ENCODE data around the gene GPR153. TPM values are rescaled to one million over a fixed set of nuclear protein-coding genes. Genes with fewer than 3 reads are reported as not detected.
A peak's percentile ranks its signal among the peaks of the same experiment; 100 is the strongest.

GPR153 gene
- polyA plus RNA-seq, 3 donors = 0.04 to 0.69 TPM; not detected in 1

DNA sequence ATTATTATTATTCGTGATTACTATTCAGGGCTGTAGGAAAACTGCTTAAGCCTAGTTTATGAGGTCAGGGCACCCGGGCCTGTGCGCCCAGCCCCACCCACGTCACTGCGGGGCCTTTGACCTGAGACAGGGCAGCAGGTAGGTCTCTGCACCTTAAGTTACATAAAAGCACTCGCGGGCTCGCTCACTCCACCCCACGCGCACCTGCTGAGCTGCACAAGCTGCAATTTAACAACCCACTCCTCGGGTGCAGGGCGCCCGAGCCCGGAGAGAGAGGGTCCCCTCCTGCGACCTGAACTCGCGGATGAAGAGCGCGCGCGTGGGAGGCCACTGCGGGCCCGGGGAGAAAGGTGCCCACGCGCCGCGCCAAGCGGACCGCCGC is 25.6 kb downstream of the GPR153 start:
- Mint-ChIP-seq H3K27ac (peak overlapping the region in 1 of 7 donors; percentile 40), H3K9me3 (peaks cover 0 to 6% (median 0%) of the 10 kb centered on the region in 7 donors), H3K4me1 (peaks cover 12% of the 10 kb centered on the region), H3K36me3 (peaks cover 23 to 38% of the 10 kb centered on the region in 2 donors), H3K4me3 (peak overlapping the region; percentile 85 to 92), H3K27me3 (ENCODE audit: low read depth in 3 of 3) (peaks cover 27 to 31% (median 29%) of the 10 kb centered on the region in 3 donors)
- Histone ChIP-seq H3K4me2 (replicated peaks; ENCODE audit: extremely low read depth, low read length, poor library complexity, severe bottlenecking) (peak overlapping the region; percentile 86), H3K79me2 (ENCODE audit: insufficient read depth, low read length) (peaks cover 11% of the 10 kb centered on the region), H3K36me3 (replicated peaks in 1 of 2; ENCODE audit: control insufficient read depth in 1 of 2, insufficient read depth in 2 of 2, low read length in 2 of 2) (peaks cover 21 to 38% of the 10 kb centered on the region in 2 donors), H3K4me1 (ENCODE audit: control insufficient read depth in 1 of 2, insufficient read depth in 2 of 2, low read length in 2 of 2) (peaks cover 13% of the 10 kb centered on the region in 2 donors), H3K9me3 (replicated peaks in 1 of 2; ENCODE audit: control insufficient read depth in 1 of 2, insufficient read depth in 1 of 2, low read length in 2 of 2) (no peaks in the 10 kb centered on the region), H2AFZ (ENCODE audit: insufficient read depth, low read depth, low read length, poor library complexity, severe bottlenecking) (peak overlapping the region; percentile 75), H3K4me3 (replicated peaks in 1 of 3; ENCODE audit: low read depth in 2 of 3, low read length in 3 of 3) (peak overlapping the region; percentile 57 to 81 (median 64)), H4K20me1 (ENCODE audit: insufficient read depth, low read length) (no peaks in the 10 kb centered on the region), H3K9ac (ENCODE audit: insufficient read depth, low read length, poor library complexity, severe bottlenecking) (peak overlapping the region; percentile 71), H3K27ac (ENCODE audit: low read depth in 1 of 2, low read length in 2 of 2) (no peak overlapping the region), H3K27me3 (ENCODE audit: control insufficient read depth in 2 of 2, insufficient read depth in 2 of 2, low read length in 2 of 2) (peaks cover 12 to 19% of the 10 kb centered on the region in 2 donors)
- intact Hi-C loops (cut with micrococcal nuclease) = loop anchor here (2.0 kb wide), 2 partner anchors 34 to 36 kb away; partner anchors contain the start of gene RPL22 (in 1 of the 2)
- under 1% methylated on average over 29 of the region's 30 CpGs for WGBS (ENCODE audit: insufficient coverage)
- no peak for DNase-seq
- TF ChIP-seq, protein P1, sequence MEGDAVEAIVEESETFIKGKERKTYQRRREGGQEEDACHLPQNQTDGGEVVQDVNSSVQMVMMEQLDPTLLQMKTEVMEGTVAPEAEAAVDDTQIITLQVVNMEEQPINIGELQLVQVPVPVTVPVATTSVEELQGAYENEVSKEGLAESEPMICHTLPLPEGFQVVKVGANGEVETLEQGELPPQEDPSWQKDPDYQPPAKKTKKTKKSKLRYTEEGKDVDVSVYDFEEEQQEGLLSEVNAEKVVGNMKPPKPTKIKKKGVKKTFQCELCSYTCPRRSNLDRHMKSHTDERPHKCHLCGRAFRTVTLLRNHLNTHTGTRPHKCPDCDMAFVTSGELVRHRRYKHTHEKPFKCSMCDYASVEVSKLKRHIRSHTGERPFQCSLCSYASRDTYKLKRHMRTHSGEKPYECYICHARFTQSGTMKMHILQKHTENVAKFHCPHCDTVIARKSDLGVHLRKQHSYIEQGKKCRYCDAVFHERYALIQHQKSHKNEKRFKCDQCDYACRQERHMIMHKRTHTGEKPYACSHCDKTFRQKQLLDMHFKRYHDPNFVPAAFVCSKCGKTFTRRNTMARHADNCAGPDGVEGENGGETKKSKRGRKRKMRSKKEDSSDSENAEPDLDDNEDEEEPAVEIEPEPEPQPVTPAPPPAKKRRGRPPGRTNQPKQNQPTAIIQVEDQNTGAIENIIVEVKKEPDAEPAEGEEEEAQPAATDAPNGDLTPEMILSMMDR (IDR thresholded peaks at IDR 0.05) = no peak

DNA sequence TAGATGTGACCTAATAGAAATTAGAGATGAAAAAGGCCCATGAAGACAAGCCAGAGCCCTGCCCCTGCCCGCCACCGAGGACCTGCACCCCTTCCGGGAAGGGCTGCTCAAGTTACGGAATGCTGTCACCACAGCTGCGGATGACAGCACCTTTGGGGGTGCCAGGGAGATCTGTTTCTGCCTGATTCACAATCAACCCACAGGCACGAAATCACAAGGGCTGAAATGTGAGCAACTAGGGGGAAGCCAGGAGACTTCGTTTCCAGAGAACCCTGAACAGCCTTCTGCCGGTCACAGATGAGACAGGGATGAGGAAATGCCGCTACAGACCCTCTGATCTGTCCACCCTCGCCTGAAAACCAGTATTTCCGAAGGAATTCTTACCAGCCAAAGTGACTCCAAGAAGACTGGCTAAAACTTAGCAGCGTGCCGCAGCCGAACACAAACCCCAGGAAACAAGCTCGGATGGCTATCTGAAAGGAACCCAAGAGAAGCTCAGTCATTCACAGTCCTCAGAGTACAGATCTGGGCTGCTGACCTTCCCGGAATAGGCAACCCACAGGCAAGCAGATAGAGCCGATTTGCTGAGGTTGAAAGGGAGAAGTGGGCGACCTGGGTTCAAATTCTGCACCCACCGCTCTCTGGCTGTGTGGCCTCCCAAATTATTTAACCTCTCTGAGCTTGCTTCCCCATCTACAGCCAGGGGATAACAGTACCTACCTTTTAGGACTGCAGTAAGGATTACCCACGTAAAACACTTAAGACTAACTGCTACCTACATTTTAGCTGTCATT is 26.2 kb downstream of the GPR153 start:
- Mint-ChIP-seq H3K36me3 (peaks cover 26 to 44% of the 10 kb centered on the region in 2 donors), H3K27me3 (ENCODE audit: low read depth in 3 of 3) (peaks cover 21 to 25% (median 23%) of the 10 kb centered on the region in 3 donors), H3K4me1 (peaks cover 12% of the 10 kb centered on the region), H3K9me3 (peaks cover 0 to 4% (median 0%) of the 10 kb centered on the region in 7 donors), H3K27ac (no peak overlapping the region), H3K4me3 (peak overlapping the region; percentile 85 to 92)
- Histone ChIP-seq H3K9ac (ENCODE audit: insufficient read depth, low read length, poor library complexity, severe bottlenecking) (peak overlapping the region; percentile 71), H3K27me3 (ENCODE audit: control insufficient read depth in 2 of 2, insufficient read depth in 2 of 2, low read length in 2 of 2) (peaks cover 7 to 13% of the 10 kb centered on the region in 2 donors), H3K9me3 (replicated peaks in 1 of 2; ENCODE audit: control insufficient read depth in 1 of 2, insufficient read depth in 1 of 2, low read length in 2 of 2) (no peaks in the 10 kb centered on the region), H3K79me2 (ENCODE audit: insufficient read depth, low read length) (peaks cover 11% of the 10 kb centered on the region), H4K20me1 (ENCODE audit: insufficient read depth, low read length) (no peaks in the 10 kb centered on the region), H3K36me3 (replicated peaks in 1 of 2; ENCODE audit: control insufficient read depth in 1 of 2, insufficient read depth in 2 of 2, low read length in 2 of 2) (peaks cover 24 to 44% of the 10 kb centered on the region in 2 donors), H3K27ac (ENCODE audit: low read depth in 1 of 2, low read length in 2 of 2) (no peak overlapping the region), H2AFZ (ENCODE audit: insufficient read depth, low read depth, low read length, poor library complexity, severe bottlenecking) (peak overlapping the region; percentile 75), H3K4me1 (ENCODE audit: control insufficient read depth in 1 of 2, insufficient read depth in 2 of 2, low read length in 2 of 2) (peaks cover 13% of the 10 kb centered on the region in 2 donors), H3K4me3 (replicated peaks in 1 of 3; ENCODE audit: low read depth in 2 of 3, low read length in 3 of 3) (peak overlapping the region; percentile 57 to 81 (median 64)), H3K4me2 (replicated peaks; ENCODE audit: extremely low read depth, low read length, poor library complexity, severe bottlenecking) (peak overlapping the region; percentile 86)
- 87% methylated on average over 13 of the region's 20 CpGs for WGBS (ENCODE audit: insufficient coverage)
- TF ChIP-seq, protein P1 (IDR thresholded peaks at IDR 0.05) = no peak
- intact Hi-C loops (cut with micrococcal nuclease) = loop anchor here (2.0 kb wide), 2 partner anchors 34 to 36 kb away; partner anchors contain the start of gene RPL22 (in 1 of the 2)
- no peak for DNase-seq

Data from CD14-positive monocyte (primary cell).